Measurements from ENCODE around the gene RRBP1.

RRBP1 gene

GRCh38 chr20:17679941-17680835, 1.9 kb downstream of the RRBP1 start:
- no peak for DNase-seq

DNA sequence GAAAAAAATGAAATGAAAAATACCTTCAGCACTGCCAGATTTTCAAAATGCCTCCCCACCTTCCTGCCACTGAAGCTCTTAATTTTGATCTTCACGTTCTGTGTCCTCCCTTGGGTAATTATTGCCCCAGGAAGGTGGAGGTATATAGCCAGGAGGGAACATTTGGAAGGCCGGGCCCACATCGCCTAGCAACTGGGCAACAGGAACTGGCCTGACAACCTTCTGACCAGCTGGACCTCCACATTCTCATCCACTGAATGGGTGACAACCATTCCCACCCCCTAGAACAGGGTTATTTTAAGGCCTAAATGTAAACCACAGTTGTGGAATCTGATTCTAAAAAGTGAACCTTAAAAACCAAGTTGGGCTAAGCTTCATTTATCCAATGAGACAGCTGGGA, 3.2 kb downstream of the RRBP1 start:
- DNase-seq, result no peak

DNA sequence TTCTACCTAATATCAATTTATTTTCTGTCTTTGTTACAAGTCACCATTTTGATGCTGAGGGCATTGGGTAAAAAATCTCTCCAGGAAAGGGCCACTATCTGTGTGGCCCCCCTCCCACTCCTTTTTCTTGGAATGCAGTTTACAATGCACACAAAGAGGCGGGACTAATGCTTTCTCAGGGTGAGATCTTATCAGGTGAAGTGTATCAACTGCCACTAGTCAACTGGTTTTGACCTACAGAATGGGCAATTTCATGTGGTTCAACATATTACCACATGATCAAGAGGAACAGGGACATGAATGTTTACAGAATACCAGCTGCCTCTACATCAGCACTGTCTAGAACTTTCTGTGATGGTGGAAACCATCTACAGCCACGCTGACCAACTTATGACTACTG, 3.7 kb downstream of the RRBP1 start:
- no peak for DNase-seq

DNA sequence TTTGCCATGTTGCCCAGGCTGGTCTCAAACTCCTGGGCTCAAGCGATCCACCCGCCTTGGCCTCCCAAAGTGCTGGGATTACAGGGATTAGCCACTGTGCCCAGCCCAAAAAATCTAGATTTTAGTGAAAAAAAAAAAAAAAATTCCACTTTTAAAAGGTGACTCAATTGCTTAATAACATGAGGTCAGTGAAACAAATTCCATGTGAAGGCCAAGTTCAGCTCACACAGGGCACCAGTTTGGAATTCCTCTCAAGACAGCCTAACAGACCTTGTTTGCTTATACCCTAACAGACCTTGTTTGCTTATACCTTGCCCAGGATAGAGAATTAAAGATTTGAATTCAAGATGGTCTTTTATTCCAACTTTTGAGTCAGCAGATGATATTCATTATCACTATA, 5.1 kb downstream of the RRBP1 start:
- no peak for DNase-seq

- DNase-seq, result no peak
Measured at GRCh38 chr20:17676378-17676759, 5.7 kb downstream of the RRBP1 start.

- no peak for DNase-seq
Measured at GRCh38 chr20:17675519-17676377, 6.3 kb downstream of the RRBP1 start.

- DNase-seq, result no peak
Measured at GRCh38 chr20:17674722-17675518, 7.1 kb downstream of the RRBP1 start.

DNA sequence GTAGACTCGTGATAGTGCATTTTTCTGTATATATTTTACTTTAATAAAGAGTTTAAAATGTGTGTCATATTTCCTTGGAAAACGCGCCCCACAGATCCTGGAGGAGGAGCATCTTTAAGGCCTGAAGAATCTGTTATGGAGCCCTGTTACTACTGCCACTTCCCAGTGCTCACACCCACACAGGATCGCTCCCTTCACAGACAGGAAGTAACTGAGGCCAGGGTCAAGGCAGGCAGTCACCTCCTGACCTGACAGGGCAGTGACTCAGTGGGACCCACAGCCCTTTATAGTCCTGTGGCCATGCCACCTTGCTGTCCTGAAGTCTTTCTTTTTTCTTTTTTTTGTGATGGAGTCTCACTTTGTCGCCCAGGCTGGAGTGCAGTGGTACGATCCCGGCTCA, 9.0 kb downstream of the RRBP1 start:
- no peak for DNase-seq

- DNase-seq, result no peak
Measured at GRCh38 chr20:17671565-17671964, 10.5 kb downstream of the RRBP1 start.

DNA sequence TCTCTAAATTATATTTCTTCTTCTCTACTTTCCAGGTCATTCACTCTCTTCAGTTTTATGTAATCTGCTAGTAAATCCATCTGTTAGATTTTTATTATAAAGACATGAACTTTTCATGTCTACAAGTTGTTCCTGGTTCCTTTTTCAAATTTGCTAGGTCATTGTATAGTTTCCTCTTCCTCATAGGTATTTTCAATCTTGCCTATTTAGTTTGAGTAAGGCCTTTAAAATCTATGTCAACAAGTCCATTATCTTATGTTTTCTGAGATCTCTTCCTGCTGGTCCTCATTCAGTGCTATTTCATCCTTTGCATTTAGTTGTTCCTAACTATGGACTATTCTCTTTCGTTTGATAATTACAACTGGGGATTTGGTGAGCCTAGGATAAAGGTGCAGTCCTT, 11.0 kb downstream of the RRBP1 start:
- DNase-seq, result no peak

DNA sequence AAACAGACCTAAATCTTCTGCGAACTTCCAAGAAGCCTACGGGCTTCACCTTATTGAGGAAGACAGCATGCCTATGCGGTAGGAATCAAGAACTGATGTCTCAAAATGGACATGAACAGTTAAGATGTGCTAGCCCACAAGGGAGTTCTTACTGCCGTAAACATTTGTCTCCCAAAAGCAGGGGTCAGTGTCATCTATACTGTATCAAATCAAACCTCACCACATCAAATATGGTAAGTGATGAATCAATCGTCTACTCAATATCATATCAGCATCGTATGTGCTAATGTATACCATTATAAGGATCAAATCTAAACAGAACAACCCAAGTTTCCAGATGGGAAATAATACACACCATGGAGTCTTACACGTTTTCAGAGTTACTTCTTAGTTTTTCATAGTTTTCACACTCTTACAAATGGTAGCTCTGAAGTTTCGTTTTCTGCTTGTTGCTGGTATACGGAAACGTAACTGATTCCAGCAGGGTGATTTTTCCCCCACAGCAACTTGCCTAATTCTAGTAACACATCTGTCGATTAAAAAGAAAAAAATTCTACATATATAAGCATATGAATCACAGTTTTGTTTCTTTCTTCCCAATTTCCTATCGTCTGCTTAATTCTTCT, 12.6 kb downstream of the RRBP1 start:
- DNase-seq, result no peak

- no peak for DNase-seq
Measured at GRCh38 chr20:17668432-17668831, 13.6 kb downstream of the RRBP1 start.

DNA sequence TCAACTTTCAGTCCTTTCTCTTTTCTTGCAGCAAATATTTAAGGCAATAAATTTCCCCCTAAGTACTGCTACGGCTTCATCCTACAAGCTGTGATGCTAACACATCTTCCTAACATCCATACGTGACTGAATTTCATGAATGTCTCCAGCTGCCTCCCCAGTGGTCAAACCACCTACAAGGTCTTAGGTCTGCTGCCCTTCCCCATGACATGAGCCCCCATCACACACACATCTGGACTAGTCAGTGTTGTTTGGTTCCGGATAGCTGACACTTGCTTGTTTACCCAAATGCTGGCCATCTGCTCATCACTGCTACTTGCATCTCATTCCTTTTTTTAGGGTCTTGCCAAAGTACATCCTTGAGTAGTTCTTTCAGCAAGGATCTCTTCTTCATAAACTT, 14.6 kb downstream of the RRBP1 start:
- no peak for DNase-seq

DNA sequence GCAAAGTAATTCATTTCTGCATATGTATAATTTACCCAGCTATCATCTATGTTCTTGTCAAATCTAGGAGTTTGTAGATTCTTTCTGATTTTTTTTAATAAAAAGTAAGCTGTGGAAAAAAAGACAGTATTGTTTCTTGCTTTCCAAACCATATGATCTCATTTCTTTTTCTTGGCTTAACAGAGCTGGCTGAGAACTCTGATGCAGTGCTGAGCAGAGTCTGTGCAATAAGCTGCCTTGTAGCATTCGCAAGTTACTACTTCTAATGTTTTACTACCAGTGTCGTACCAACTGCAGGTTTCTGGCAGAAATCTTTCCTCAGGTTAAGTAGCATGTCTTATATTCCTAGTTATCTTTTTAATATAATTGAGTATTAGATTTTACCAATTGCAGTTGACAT, 15.6 kb downstream of the RRBP1 start:
- no peak for DNase-seq

- DNase-seq, result no peak
Measured at GRCh38 chr20:17665756-17666155, 16.3 kb downstream of the RRBP1 start.

DNA sequence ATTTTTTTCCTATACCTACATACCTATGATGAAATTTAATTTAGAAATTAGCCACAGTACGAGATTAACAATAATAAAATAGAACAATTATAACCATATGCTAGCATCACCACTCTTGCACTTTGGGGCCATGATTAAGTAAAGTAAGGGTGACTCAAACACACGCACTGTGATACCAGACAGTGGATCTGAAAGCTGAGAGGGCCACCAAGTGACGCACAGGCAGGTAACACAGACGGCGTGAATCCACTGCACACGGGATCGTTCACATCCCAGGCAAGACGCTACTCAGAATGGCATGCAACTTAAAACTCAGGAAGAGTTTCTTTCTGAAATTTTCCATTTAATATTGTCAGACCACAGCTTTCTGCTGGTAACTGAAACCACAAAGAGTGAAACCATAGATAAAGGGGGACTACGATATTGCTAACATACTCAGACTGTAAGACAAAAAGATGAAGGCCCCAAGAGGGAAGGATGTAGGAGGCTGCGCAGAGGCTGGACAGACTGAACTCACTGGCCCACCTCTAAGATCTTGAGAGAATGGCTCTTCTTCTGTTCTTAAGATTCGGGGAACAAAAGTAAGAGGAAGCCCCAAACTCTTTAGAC, 17.9 kb downstream of the RRBP1 start:
- DNase-seq, result no peak

DNA sequence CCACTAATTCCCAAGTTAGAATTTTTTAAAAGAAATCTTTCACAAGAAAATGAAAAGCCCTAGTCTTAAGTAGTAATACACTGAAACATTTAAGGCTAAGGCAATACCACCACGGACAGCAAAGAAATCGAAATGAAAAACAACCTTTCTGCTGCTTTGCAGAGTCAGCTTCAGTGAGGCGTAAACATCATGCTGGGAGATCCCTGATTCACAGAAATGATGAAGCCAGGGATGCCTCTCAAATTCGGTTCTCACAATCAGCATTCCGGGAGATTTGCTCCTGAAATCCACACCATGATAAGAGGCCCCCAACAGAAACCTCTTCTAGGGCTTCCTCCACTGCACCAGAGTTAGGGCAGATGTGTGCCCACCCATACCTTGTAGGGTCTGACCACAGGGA, 18.6 kb downstream of the RRBP1 start:
- DNase-seq, result no peak

- no peak for DNase-seq
Measured at GRCh38 chr20:17663040-17663399, 19.0 kb downstream of the RRBP1 start.

GRCh38 chr20:17662333-17663039, 19.6 kb downstream of the RRBP1 start:
- no peak for DNase-seq

DNA sequence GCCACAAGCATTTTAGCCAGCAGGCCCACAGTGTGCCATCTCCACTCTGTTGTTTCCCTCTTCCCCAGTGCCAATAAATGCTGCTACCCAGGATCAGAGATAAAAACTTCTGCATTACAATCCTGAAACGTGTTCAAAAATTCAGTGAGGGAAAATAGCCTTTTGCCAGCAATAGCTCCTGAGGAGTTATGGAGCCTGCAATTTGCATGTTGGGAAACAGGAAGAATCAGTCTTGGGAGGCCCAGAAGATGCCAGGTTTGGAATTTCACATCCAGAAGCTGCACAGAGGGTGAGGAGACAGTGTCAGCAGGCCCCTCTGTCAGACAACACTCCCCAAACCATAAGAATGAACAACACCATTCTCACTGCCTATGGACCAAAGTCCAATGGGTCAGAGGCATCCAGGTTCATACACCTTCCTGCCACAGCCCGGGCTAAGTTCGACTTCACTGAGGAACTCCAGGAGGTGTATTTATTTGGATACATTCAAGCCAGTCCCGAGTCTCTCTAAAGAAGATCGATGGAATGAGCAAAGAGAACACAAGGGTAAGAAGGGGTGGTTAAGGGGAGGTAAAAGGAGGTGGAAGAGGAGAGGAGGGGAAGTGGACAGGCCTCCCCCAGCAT, 20.8 kb downstream of the RRBP1 start:
- no peak for DNase-seq

DNA sequence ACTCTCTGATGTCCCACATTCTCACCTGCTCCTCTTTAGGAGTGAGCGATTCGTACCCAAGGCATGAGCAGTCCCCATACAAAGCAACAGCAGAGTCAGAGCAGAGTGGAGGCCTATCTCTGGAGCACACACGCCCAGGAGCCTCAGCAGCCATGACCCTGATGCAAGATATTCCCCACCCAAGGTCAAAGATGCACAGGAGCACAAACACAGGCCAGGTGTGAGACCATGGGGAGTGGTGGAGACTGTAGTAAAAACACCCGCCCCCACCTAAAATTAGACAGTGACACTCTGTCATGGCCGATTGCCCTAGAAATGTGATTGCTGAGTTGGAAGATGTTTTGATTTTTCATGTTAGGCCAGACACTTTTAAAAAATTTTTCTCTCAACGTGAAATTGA, 21.4 kb downstream of the RRBP1 start:
- DNase-seq, result no peak
